BLaER1 (cell line): ENCODE measurements around the gene TSC2.
"Not testable (repeated sequence)": the region's sequence is repeated elsewhere in the genome, so short reads cannot be mapped to it uniquely, and the experiment has no call there.

Experiments used
- H3K27ac ChIP-seq: shearing (Covaris generic); formaldehyde crosslinking; 2 replicates; pipeline ENCODE4 v1.8.1; 2022
- H3K27me3 ChIP-seq: shearing (Covaris generic); formaldehyde crosslinking; 2 replicates; pipeline ENCODE4 v1.8.1; 2022
- H3K36me3 ChIP-seq: shearing (Covaris generic); formaldehyde crosslinking; 2 replicates; pipeline ENCODE4 v1.8.1; 2022
- H3K4me1 ChIP-seq: shearing (Covaris generic); formaldehyde crosslinking; 2 replicates; pipeline ENCODE4 v1.8.1; 2022
- H3K4me2 ChIP-seq: shearing (Covaris generic); formaldehyde crosslinking; 2 replicates; pipeline ENCODE4 v1.8.1; 2022
- H3K4me3 ChIP-seq: shearing (Covaris generic); formaldehyde crosslinking; 2 replicates; pipeline ENCODE4 v1.8.1; 2022
- H3K9ac ChIP-seq: shearing (Covaris generic); formaldehyde crosslinking; 2 replicates; pipeline ENCODE4 v1.8.1; 2022
- H3K9me3 ChIP-seq: shearing (Covaris generic); formaldehyde crosslinking; 2 replicates; pipeline ENCODE4 v1.8.1; 2022
- H4K20me1 ChIP-seq: shearing (Covaris generic); formaldehyde crosslinking; 2 replicates; pipeline ENCODE4 v1.8.1; 2022
- Cebpa-rat ChIP-seq: shearing (Covaris generic); IDR thresholded peaks from 2 replicates; pipeline ENCODE4 v1.8.1; 2022

Gene TSC2

GRCh38 chr16:2121853-2122252 lies 74.1 kb downstream of the TSC2 start:
- no peak for TF ChIP-seq Cebpa-rat
- no peak overlapping the region for H3K9ac ChIP-seq
- H3K4me2 ChIP-seq, result no peak overlapping the region

GRCh38 chr16:2122429-2122828 lies 74.6 kb downstream of the TSC2 start:
- H3K27me3 ChIP-seq, result no peaks in the 10 kb centered on the region
- no peak overlapping the region for H3K4me3 ChIP-seq
- peaks cover 82% of the 10 kb centered on the region for H4K20me1 ChIP-seq
- no peaks in the 10 kb centered on the region for H3K9me3 ChIP-seq
- H3K27ac ChIP-seq, result no peak overlapping the region
- H3K4me2 ChIP-seq, result no peak overlapping the region
- no peak for TF ChIP-seq Cebpa-rat
- H3K36me3 ChIP-seq, result peaks cover under 1% of the 10 kb centered on the region; the same call in 1 of the 2 replicates
- H3K9ac ChIP-seq, result no peak overlapping the region
- peaks cover 57% of the 10 kb centered on the region for H3K4me1 ChIP-seq

More at GRCh38 chr16:2121853-2122252, 74.1 kb downstream of the TSC2 start:
- Histone ChIP-seq H3K4me1 (peaks cover 51% of the 10 kb centered on the region), H3K4me3 (no peak overlapping the region), H4K20me1 (peaks cover 82% of the 10 kb centered on the region), H3K36me3 (peaks cover 5% of the 10 kb centered on the region; the same call in 1 of the 2 replicates), H3K27me3 (no peaks in the 10 kb centered on the region), H3K27ac (no peak overlapping the region), H3K9me3 (no peaks in the 10 kb centered on the region)

- H3K27me3 ChIP-seq, H3K9me3 ChIP-seq, H3K27ac ChIP-seq, H3K4me3 ChIP-seq, H3K36me3 ChIP-seq, H3K9ac ChIP-seq: not testable (repeated sequence)
- peaks cover 59% of the 10 kb centered on the region for H3K4me1 ChIP-seq
- peak overlapping the region; percentile 90 for H3K4me2 ChIP-seq
- H4K20me1 ChIP-seq, result peaks cover 84% of the 10 kb centered on the region
These were observed 75.3 kb downstream of the TSC2 start for GRCh38 chr16:2122934-2123683.

DNA sequence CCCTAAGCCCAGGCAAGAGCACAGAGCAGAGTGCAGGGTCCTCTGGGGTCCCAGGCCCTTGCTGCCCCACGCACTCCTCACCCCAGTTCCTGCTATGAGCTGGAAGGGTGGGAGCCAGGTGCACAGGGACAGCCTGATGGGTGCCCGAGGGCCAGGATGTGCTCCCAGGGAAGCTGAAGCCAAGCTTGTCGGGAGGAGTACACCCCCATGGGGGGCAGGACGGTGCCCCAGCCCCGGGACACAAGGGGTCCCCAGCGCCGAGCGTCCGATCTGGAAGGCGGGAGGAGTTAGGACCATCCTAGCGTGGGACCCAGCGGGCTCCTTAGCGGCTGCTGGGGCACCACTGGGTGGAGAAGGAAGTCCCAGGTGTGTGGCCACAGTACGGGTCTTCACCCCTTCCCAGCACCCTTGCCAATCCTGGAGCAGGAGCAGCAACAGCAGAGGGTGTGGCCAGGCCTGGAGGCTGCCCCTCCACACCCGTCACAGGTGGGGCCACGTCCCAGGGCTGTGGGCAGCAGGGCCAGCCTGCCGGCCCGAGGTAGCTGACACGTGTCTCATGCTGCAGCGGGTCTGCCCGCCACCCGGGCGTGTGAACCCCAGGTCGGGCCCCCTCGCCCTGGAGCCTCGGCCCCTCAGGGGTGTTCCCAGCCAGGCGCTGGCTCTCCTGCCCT lies 76.1 kb downstream of the TSC2 start:
- Histone ChIP-seq H3K4me3 (peak overlapping the region; percentile 57), H3K4me2 (peak overlapping the region; percentile 90), H3K27ac (peak overlapping the region; percentile 86), H4K20me1 (peaks cover 80% of the 10 kb centered on the region), H3K9ac (peak overlapping the region; percentile 80), H3K4me1 (peaks cover 64% of the 10 kb centered on the region)
- H3K27me3 ChIP-seq, H3K36me3 ChIP-seq, H3K9me3 ChIP-seq: not testable (repeated sequence)

DNA sequence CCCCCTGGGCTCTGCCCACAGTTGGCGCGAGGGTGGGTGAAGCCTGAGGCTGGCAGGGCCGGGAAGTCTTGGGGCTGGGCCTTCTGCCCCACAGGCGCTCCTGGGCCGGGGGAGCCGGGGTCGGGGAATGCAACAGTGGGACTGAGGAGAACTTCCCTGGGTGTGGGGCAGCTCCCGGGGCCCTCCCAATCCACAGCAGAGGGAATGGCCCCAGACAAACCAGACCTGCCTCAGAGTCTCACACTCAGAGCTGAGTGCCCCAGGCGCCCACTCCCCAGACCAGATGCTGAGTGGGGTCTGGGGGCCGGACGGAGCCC lies 76.5 kb downstream of the TSC2 start:
- Histone ChIP-seq H3K9ac (peak overlapping the region; percentile 80), H3K27ac (peak overlapping the region; percentile 86), H3K4me3 (peak overlapping the region; percentile 57), H3K4me2 (peak overlapping the region; percentile 90), H3K4me1 (peaks cover 69% of the 10 kb centered on the region), H4K20me1 (peaks cover 76% of the 10 kb centered on the region)
- H3K9me3 ChIP-seq, H3K36me3 ChIP-seq, H3K27me3 ChIP-seq: not testable (repeated sequence)

GRCh38 chr16:2124694-2125444 lies 77.1 kb downstream of the TSC2 start:
- H3K9me3 ChIP-seq, H3K36me3 ChIP-seq, H3K27me3 ChIP-seq: not testable (repeated sequence)
- Histone ChIP-seq H3K9ac (peak overlapping the region; percentile 80), H3K27ac (peak overlapping the region; percentile 86), H4K20me1 (peaks cover 72% of the 10 kb centered on the region), H3K4me3 (peak overlapping the region; percentile 57), H3K4me2 (peak overlapping the region; percentile 90), H3K4me1 (peaks cover 74% of the 10 kb centered on the region)

DNA sequence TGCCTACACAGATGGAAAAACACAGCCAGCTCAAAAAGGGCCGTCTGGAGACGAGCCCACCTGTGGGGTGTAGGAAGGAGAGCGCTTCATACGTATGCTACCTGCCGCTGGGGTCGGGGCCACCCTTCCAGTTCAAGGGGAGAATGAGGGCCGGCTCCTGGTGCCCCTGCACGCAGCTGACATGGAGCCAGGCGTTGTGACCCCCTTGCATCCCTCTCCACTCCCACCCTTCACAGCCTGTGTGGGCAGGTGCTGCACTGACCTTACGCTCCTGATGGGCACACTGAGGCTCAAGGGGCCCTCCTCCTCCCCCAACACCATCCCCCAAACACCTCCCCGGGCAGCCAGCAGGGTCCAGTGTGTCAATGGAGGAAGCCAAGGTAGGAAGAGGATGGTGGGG lies 77.8 kb downstream of the TSC2 start:
- H4K20me1 ChIP-seq, result peaks cover 74% of the 10 kb centered on the region
- peaks cover 81% of the 10 kb centered on the region for H3K4me1 ChIP-seq
- H3K27me3 ChIP-seq, H3K9me3 ChIP-seq, H3K36me3 ChIP-seq: not testable (repeated sequence)
- H3K4me2 ChIP-seq, result peak overlapping the region; percentile 90
- peak overlapping the region; percentile 86 for H3K27ac ChIP-seq
- H3K4me3 ChIP-seq, result peak overlapping the region; percentile 57
- H3K9ac ChIP-seq, result peak overlapping the region; percentile 80

DNA sequence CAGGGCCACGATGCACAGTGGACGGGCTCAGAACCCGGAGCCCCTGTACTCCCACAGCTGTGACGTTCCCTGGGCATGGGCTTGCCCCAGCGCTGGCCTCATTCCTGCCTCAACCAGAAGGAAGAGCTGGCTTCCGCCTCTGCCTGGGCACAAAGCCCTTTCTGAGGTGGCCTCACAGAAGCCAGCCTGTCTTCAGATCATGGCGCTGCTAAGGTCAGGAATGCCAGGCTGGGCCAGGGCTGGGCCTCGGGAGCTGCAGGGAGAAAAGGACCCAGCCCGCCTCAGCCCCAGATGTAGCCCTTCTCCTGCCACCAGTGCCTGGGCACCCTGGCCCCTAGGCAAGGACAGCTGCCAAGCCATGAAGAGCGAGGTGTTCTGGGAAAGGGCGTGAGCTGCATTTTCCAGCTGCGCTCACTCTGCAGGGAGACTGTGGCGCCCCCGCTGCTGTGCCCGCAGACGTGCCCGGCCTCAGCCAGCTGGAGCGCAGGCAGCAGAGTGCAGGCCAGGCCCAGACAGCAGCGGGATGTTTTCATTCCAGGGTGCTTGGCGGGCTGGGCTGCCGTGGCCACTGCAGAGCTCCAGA lies 78.5 kb downstream of the TSC2 start:
- H3K4me1 ChIP-seq, result peaks cover 80% of the 10 kb centered on the region
- H3K9me3 ChIP-seq, H3K36me3 ChIP-seq, H3K27me3 ChIP-seq, H3K4me3 ChIP-seq: not testable (repeated sequence)
- H4K20me1 ChIP-seq, result peaks cover 70% of the 10 kb centered on the region
- H3K4me2 ChIP-seq, result peak overlapping the region; percentile 90
- H3K27ac ChIP-seq, result peak overlapping the region; percentile 86; the same call in 1 of the 2 replicates
- peak overlapping the region; percentile 80 for H3K9ac ChIP-seq

DNA sequence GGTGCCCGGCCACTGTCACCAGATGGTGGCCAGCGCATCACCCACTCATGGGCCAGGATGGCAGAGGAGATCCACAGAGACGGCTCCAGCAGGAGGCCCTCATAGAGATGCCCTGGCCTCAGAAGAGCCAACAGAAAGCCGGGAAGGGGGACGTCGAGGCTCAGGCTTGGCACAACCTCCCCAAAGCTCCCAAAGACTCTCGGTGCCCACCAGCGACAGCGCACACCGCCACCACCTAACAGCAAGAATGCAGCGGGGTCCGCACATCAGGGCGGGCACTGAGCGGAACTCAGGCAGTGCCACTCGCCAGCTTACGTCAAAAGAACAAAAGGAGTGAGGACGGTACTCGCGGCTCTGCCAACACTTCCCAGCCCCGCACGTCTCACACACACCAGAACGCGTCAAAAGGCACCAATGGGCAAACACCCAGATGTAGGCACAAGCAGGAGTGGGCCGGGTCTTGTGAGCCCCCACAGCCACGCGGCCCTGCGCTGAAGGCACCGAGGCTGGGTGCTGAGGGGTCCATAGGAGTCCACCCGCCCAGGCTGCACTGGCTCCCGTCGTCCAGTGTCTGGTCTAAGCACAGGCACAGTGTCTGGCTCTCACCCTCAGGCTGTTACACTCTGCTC lies 79.3 kb downstream of the TSC2 start:
- Histone ChIP-seq H3K27ac (peak overlapping the region; percentile 58; the same call in 1 of the 2 replicates), H3K4me2 (peak overlapping the region; percentile 90)

DNA sequence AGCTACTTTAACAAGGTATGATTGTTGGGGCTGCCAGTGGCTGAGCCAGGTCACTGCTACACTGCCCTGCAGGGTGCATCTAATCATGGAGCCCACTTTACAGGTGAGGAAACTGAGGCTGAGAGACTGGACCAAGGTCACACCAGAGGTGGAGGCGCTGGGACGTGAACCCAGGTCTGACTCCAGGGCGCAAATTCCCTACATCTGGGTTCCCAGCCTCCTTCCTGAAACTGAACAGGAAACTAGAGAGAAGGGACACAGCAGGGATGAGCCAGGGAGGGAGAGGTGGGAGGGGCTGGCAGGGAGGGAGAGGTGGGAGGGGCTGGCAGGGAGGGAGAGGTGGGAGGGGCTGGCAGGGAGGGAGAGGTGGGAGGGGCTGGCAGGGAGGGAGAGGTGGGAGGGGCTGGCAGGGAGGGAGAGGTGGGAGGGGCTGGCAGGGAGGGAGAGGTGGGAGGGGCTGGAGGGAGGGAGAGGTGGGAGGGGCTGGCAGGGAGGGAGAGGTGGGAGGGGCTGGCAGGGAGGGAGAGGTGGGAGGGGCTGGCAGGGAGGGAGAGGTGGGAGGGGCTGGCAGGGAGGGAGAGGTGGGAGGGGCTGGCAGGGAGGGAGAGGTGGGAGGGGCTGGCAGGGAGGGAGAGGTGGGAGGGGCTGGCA lies 80.0 kb downstream of the TSC2 start:
- H3K9ac ChIP-seq, H3K36me3 ChIP-seq, H3K4me3 ChIP-seq, H3K27me3 ChIP-seq, H3K9me3 ChIP-seq, H3K27ac ChIP-seq: not testable (repeated sequence)
- H3K4me2 ChIP-seq, result peak overlapping the region; percentile 90; the same call in 1 of the 2 replicates
- peaks cover 55% of the 10 kb centered on the region for H4K20me1 ChIP-seq
- H3K4me1 ChIP-seq, result peaks cover 67% of the 10 kb centered on the region

More for the DNA sequence above, 79.3 kb downstream of the TSC2 start:
- H3K9ac ChIP-seq, H3K27me3 ChIP-seq, H3K36me3 ChIP-seq, H3K9me3 ChIP-seq, H3K4me3 ChIP-seq: not testable (repeated sequence)
- Histone ChIP-seq H3K4me1 (peaks cover 72% of the 10 kb centered on the region), H4K20me1 (peaks cover 62% of the 10 kb centered on the region)

DNA sequence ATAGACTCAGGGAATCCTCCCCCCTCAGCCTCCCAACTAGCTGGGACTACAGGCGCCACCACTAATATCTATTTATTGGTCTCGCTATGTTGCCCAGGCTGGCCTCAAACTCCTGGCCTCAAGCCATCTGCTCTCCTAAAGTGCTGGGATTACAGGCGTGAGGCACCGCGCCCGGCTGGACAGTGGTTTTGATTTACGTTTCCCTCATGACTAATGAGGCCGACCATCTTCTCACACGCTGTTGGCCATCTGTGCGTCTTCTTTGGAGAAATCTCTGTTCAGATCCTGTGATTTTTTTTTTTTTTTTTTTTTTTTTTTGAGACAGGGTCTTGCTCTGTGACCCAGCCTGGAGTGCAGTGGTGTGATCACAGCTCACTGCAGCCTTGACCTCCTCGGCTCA lies 81.5 kb downstream of the TSC2 start:
- H3K27ac ChIP-seq, result peak overlapping the region; percentile 76
- H3K36me3 ChIP-seq, H3K9me3 ChIP-seq, H3K27me3 ChIP-seq, H3K4me3 ChIP-seq, H3K9ac ChIP-seq: not testable (repeated sequence)
- peak overlapping the region; percentile 76 for H3K4me2 ChIP-seq
- H3K4me1 ChIP-seq, result peaks cover 64% of the 10 kb centered on the region
- H4K20me1 ChIP-seq, result peaks cover 49% of the 10 kb centered on the region

- H4K20me1 ChIP-seq, result peaks cover 42% of the 10 kb centered on the region
- H3K9me3 ChIP-seq, H3K9ac ChIP-seq, H3K4me3 ChIP-seq, H3K36me3 ChIP-seq, H3K27me3 ChIP-seq: not testable (repeated sequence)
- peaks cover 57% of the 10 kb centered on the region for H3K4me1 ChIP-seq
- peak overlapping the region; percentile 28; the same call in 1 of the 2 replicates for H3K4me2 ChIP-seq
- H3K27ac ChIP-seq, result 0 out of 2 replicates have a peak overlapping the region, but pooled peaks have one; percentile 30
These were observed 82.2 kb downstream of the TSC2 start for GRCh38 chr16:2129890-2130447.

DNA sequence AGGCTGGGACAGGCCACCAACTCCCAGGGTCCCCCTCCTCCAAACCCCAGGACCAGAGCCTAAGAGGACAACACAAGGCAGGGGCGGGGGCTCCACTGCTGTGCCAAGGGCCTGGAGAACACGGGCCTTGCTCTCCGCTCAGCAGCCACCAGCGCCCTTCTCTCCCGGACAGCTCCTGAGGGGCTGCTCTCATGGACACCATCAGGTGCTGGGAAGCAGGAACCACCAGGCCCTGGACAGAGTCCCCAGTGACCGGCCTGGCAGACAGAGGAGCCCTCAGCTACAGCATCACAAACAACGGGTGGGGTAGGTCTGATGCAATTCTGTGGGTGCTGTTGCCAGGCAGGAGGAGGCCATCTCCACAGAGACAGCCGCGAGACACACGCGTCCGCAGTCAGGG lies 86.0 kb downstream of the TSC2 start:
- not testable (repeated sequence) for H3K27ac ChIP-seq, H3K27me3 ChIP-seq, H3K36me3 ChIP-seq, H3K9ac ChIP-seq, H3K9me3 ChIP-seq, H3K4me3 ChIP-seq, H3K4me2 ChIP-seq
- peaks cover 15% of the 10 kb centered on the region; the same call in 1 of the 2 replicates for H4K20me1 ChIP-seq
- peaks cover 33% of the 10 kb centered on the region for H3K4me1 ChIP-seq
